ENCODE results near the gene LSM4. TPM values are rescaled to one million over a fixed set of nuclear protein-coding genes. Genes with fewer than 3 reads are reported as not detected.

LSM4 gene
- total RNA-seq, 1 donor from 2014 or later: 166 TPM

GRCh38 chr19:18281082-18282020 is 41.5 kb downstream of the LSM4 start, which contains the start of gene JUND:
TSS of gene JUND (minus strand) at chr19:18281622. CDS start at chr19:18281484, 138 bp downstream.
- peaks cover 21% of the 10 kb centered on the region for H3K4me1 Mint-ChIP-seq (ENCODE audit: unreplicated experiment)

GRCh38 chr19:18280247-18281081 is 42.4 kb downstream of the LSM4 start:
- peak overlapping the region; percentile 91 for H3K27ac Mint-ChIP-seq (ENCODE audit: unreplicated experiment)
- H3K4me3 Mint-ChIP-seq (ENCODE audit: unreplicated experiment): peak overlapping the region; percentile 94
- peaks cover 46% of the 10 kb centered on the region for H3K27me3 Mint-ChIP-seq (ENCODE audit: unreplicated experiment)
- peak; percentile 50 for DNase-seq (ENCODE audit: low spot score)
- H3K9me3 Mint-ChIP-seq (ENCODE audit: unreplicated experiment): no peaks in the 10 kb centered on the region
- H3K36me3 Mint-ChIP-seq (ENCODE audit: low read depth, unreplicated experiment): peaks cover 14% of the 10 kb centered on the region
- peak; percentile 4 for TF ChIP-seq CTCF (IDR thresholded peaks at IDR 0.05; ENCODE audit: unreplicated experiment)
- peaks cover 21% of the 10 kb centered on the region for H3K4me1 Mint-ChIP-seq (ENCODE audit: unreplicated experiment)

More at GRCh38 chr19:18281082-18282020, 41.5 kb downstream of the LSM4 start, which contains the start of gene JUND:
- peak; percentile 97 for DNase-seq (ENCODE audit: low spot score)
- Mint-ChIP-seq H3K27me3 (ENCODE audit: unreplicated experiment) (peaks cover 46% of the 10 kb centered on the region), H3K27ac (ENCODE audit: unreplicated experiment) (peak within 1 kb of the TSS; percentile 99), H3K4me3 (ENCODE audit: unreplicated experiment) (peak within 1 kb of the TSS; percentile 94), H3K36me3 (ENCODE audit: low read depth, unreplicated experiment) (peaks cover 14% of the 10 kb centered on the region), H3K9me3 (ENCODE audit: unreplicated experiment) (no peaks in the 10 kb centered on the region)
- peak; percentile 5 for TF ChIP-seq CTCF (IDR thresholded peaks at IDR 0.05; ENCODE audit: unreplicated experiment)

- Mint-ChIP-seq H3K4me1 (ENCODE audit: unreplicated experiment) (peaks cover 21% of the 10 kb centered on the region), H3K4me3 (ENCODE audit: unreplicated experiment) (peak overlapping the region; percentile 98), H3K9me3 (ENCODE audit: unreplicated experiment) (no peaks in the 10 kb centered on the region), H3K36me3 (ENCODE audit: low read depth, unreplicated experiment) (peaks cover 14% of the 10 kb centered on the region), H3K27ac (ENCODE audit: unreplicated experiment) (peak overlapping the region; percentile 98), H3K27me3 (ENCODE audit: unreplicated experiment) (peaks cover 48% of the 10 kb centered on the region)
- TF ChIP-seq CTCF (IDR thresholded peaks at IDR 0.05; ENCODE audit: unreplicated experiment): peak; percentile 65
- DNase-seq (ENCODE audit: low spot score): peak; percentile 86
Measured at GRCh38 chr19:18279516-18280246, 43.2 kb downstream of the LSM4 start.

GRCh38 chr19:18279266-18279515 is 43.7 kb downstream of the LSM4 start:
- no peak for DNase-seq (ENCODE audit: low spot score)
- peaks cover 21% of the 10 kb centered on the region for H3K4me1 Mint-ChIP-seq (ENCODE audit: unreplicated experiment)
- peak overlapping the region; percentile 98 for H3K4me3 Mint-ChIP-seq (ENCODE audit: unreplicated experiment)
- peaks cover 48% of the 10 kb centered on the region for H3K27me3 Mint-ChIP-seq (ENCODE audit: unreplicated experiment)
- no peak for TF ChIP-seq CTCF (IDR thresholded peaks at IDR 0.05; ENCODE audit: unreplicated experiment)
- no peaks in the 10 kb centered on the region for H3K9me3 Mint-ChIP-seq (ENCODE audit: unreplicated experiment)
- peak overlapping the region; percentile 98 for H3K27ac Mint-ChIP-seq (ENCODE audit: unreplicated experiment)
- H3K36me3 Mint-ChIP-seq (ENCODE audit: low read depth, unreplicated experiment): peaks cover 14% of the 10 kb centered on the region
